ENCODE measurements around the gene METTL17.

Gene METTL17

GRCh38 chr14:21041676-21042433, 52.1 kb downstream of the METTL17 start, which contains the start of gene RNASE7:
Gene RNASE7 (plus strand): TSS chr14:21042362. CDS start chr14:21042993, 631 bp downstream.
- no peak for TF ChIP-seq CTCF (IDR thresholded peaks at IDR 0.05; ENCODE audit: low read length)
- TF ChIP-seq EZH2 (IDR thresholded peaks at IDR 0.05; ENCODE audit: borderline replicate concordance, low read length): no peak
- Histone ChIP-seq H3K4me3 (ENCODE audit: low read depth, low read length, poor library complexity, severe bottlenecking) (no peak within 1 kb of the TSS), H3K27ac (ENCODE audit: low read depth, low read length, poor library complexity, severe bottlenecking) (no peak within 1 kb of the TSS), H2AFZ (ENCODE audit: low read length) (no peak within 1 kb of the TSS), H3K4me2 (ENCODE audit: low read length) (no peak within 1 kb of the TSS), H3K27me3 (ENCODE audit: insufficient read depth, low read length) (no peaks in the 10 kb centered on the region; the same call in 1 of the 2 replicates), H4K20me1 (ENCODE audit: insufficient read depth, low read length) (no peaks in the 10 kb centered on the region), H3K36me3 (ENCODE audit: insufficient read depth, low read length) (no peaks in the 10 kb centered on the region), H3K79me2 (ENCODE audit: insufficient read depth, low read length) (no peaks in the 10 kb centered on the region), H3K9ac (ENCODE audit: low read length) (no peak within 1 kb of the TSS), H3F3A (ENCODE audit: insufficient read depth, low read length) (no peaks in the 10 kb centered on the region), H3K9me3 (ENCODE audit: low read length) (no peaks in the 10 kb centered on the region), H3K9me2 (ENCODE audit: low read depth, low read length) (no peaks in the 10 kb centered on the region), H3K4me1 (ENCODE audit: insufficient read depth, low read length, severe bottlenecking) (no peaks in the 10 kb centered on the region)

GRCh38 chr14:21042918-21043317, 53.1 kb downstream of the METTL17 start:
- Histone ChIP-seq H3K79me2 (ENCODE audit: insufficient read depth, low read length) (no peaks in the 10 kb centered on the region), H3F3A (ENCODE audit: insufficient read depth, low read length) (no peaks in the 10 kb centered on the region), H3K27ac (ENCODE audit: low read depth, low read length, poor library complexity, severe bottlenecking) (no peak overlapping the region), H3K4me2 (ENCODE audit: low read length) (no peak overlapping the region), H3K27me3 (ENCODE audit: insufficient read depth, low read length) (no peaks in the 10 kb centered on the region; the same call in 1 of the 2 replicates), H3K9me2 (ENCODE audit: low read depth, low read length) (no peaks in the 10 kb centered on the region), H3K36me3 (ENCODE audit: insufficient read depth, low read length) (no peaks in the 10 kb centered on the region), H3K9me3 (ENCODE audit: low read length) (no peaks in the 10 kb centered on the region), H3K4me3 (ENCODE audit: low read depth, low read length, poor library complexity, severe bottlenecking) (no peak overlapping the region), H3K4me1 (ENCODE audit: insufficient read depth, low read length, severe bottlenecking) (no peaks in the 10 kb centered on the region), H4K20me1 (ENCODE audit: insufficient read depth, low read length) (no peaks in the 10 kb centered on the region), H2AFZ (ENCODE audit: low read length) (no peak overlapping the region), H3K9ac (ENCODE audit: low read length) (no peak overlapping the region)
- TF ChIP-seq EZH2 (IDR thresholded peaks at IDR 0.05; ENCODE audit: borderline replicate concordance, low read length): no peak
- no peak for TF ChIP-seq CTCF (IDR thresholded peaks at IDR 0.05; ENCODE audit: low read length)

- H3K79me2 ChIP-seq (ENCODE audit: insufficient read depth, low read length): no peaks in the 10 kb centered on the region
- H3F3A ChIP-seq (ENCODE audit: insufficient read depth, low read length): no peaks in the 10 kb centered on the region
- H3K36me3 ChIP-seq (ENCODE audit: insufficient read depth, low read length): no peaks in the 10 kb centered on the region
- no peaks in the 10 kb centered on the region for H3K9me2 ChIP-seq (ENCODE audit: low read depth, low read length)
- TF ChIP-seq CTCF (IDR thresholded peaks at IDR 0.05; ENCODE audit: low read length) (no peak), EZH2 (IDR thresholded peaks at IDR 0.05; ENCODE audit: borderline replicate concordance, low read length) (no peak)
- H3K27ac ChIP-seq (ENCODE audit: low read depth, low read length, poor library complexity, severe bottlenecking): no peak overlapping the region
- no peak overlapping the region for H3K9ac ChIP-seq (ENCODE audit: low read length)
- no peak overlapping the region for H2AFZ ChIP-seq (ENCODE audit: low read length)
- H4K20me1 ChIP-seq (ENCODE audit: insufficient read depth, low read length): no peaks in the 10 kb centered on the region
- H3K9me3 ChIP-seq (ENCODE audit: low read length): no peaks in the 10 kb centered on the region
- H3K4me1 ChIP-seq (ENCODE audit: insufficient read depth, low read length, severe bottlenecking): no peaks in the 10 kb centered on the region
- no peak overlapping the region for H3K4me3 ChIP-seq (ENCODE audit: low read depth, low read length, poor library complexity, severe bottlenecking)
- H3K4me2 ChIP-seq (ENCODE audit: low read length): no peak overlapping the region
- H3K27me3 ChIP-seq (ENCODE audit: insufficient read depth, low read length): no peaks in the 10 kb centered on the region; the same call in 1 of the 2 replicates
Observed at GRCh38 chr14:21043387-21043973, 53.7 kb downstream of the METTL17 start.
